Fibroblast of pulmonary artery (primary cell): ENCODE measurements around the gene PRAC2.

Experiments used
- DNase-seq: peaks from one replicate; pipeline ENCODE4 v3.0.0-alpha.2; 2010; ENCODE audit warnings: low read depth
- H3K4me3 ChIP-seq: replicated peaks from 2 replicates; pipeline ENCODE4 v1.5.1; 2011; ENCODE audit warnings: low read depth, mild to moderate bottlenecking, control low read depth, low read length, moderate library complexity
- TF ChIP-seq, protein P1 (sequence below): IDR thresholded peaks from 2 replicates; pipeline ENCODE4 v1.5.1; 2011; ENCODE audit warnings: mild to moderate bottlenecking, control low read depth, low read length, inconsistent platforms; ENCODE audit errors: missing control alignments

PRAC2 gene

DNA sequence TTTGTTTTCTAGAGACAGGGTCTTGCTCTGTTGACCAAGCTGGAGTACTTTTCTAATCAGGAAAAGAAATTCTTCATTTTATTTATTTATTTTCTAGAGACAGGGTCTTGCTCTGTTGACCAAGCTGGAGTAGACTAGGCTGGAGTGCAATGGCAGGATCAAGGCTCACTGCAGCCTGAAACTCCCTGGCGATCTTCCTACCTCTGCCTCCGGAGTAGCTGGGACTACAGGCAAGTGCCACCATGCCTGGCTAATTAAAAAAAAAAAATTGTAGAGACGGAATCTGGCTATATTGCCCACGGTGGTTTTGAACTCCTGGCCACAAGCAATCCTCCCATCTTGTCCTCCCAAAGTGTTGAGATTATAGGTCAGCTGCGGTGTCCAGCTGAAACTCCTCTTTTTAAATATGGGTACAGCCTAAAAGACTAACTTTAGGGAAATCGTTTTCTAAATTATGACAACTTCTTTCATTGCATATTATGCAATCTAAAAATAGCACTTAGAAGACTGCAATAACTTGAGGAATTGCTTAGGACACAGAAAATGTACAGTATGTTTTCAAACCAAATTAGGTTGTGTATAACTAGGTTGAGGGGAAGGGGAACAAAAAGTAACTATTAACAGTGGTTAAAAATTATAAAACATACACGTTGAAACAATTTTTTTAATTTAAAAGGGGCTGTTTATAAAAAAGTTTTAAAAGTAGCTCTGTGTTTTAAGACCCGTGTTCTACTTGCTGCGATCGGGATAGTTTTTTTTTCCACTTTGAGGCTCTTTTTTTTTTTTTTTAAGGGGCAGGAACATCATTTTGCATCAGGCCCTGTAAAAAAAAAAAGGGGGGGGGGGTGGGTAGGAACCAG lies 5.4 kb upstream of the PRAC2 start:
- TF ChIP-seq, protein P1, sequence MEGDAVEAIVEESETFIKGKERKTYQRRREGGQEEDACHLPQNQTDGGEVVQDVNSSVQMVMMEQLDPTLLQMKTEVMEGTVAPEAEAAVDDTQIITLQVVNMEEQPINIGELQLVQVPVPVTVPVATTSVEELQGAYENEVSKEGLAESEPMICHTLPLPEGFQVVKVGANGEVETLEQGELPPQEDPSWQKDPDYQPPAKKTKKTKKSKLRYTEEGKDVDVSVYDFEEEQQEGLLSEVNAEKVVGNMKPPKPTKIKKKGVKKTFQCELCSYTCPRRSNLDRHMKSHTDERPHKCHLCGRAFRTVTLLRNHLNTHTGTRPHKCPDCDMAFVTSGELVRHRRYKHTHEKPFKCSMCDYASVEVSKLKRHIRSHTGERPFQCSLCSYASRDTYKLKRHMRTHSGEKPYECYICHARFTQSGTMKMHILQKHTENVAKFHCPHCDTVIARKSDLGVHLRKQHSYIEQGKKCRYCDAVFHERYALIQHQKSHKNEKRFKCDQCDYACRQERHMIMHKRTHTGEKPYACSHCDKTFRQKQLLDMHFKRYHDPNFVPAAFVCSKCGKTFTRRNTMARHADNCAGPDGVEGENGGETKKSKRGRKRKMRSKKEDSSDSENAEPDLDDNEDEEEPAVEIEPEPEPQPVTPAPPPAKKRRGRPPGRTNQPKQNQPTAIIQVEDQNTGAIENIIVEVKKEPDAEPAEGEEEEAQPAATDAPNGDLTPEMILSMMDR: no peak
- H3K4me3 ChIP-seq: no peak overlapping the region
- no peak for DNase-seq

DNA sequence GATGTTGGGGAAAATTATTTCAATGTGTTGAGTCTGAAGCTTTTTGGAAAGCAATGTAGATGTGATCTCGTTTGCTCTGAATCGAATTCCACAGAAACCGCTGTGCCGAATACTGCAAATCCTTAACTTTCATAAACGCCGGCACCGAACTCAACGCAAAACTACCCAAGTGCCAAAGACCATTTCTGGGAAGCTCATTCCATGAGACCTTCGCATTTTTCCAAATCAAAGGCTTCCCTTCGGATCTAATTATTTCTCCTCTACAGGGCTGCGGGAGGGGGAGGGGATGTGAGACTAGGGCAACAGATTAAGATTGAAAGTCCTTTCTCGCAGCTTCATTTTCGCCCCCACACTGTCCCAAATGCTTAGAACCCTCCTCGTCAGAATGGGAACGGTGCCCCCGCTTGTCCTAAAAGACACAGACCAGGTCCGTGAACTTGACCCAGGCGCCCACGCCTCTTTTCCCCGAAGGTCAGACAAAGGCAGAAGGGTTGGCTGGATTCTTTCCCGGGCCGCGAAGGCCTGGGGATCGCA lies 4.7 kb upstream of the PRAC2 start:
- H3K4me3 ChIP-seq: no peak overlapping the region
- DNase-seq: no peak
- TF ChIP-seq, protein P1: no peak

DNA sequence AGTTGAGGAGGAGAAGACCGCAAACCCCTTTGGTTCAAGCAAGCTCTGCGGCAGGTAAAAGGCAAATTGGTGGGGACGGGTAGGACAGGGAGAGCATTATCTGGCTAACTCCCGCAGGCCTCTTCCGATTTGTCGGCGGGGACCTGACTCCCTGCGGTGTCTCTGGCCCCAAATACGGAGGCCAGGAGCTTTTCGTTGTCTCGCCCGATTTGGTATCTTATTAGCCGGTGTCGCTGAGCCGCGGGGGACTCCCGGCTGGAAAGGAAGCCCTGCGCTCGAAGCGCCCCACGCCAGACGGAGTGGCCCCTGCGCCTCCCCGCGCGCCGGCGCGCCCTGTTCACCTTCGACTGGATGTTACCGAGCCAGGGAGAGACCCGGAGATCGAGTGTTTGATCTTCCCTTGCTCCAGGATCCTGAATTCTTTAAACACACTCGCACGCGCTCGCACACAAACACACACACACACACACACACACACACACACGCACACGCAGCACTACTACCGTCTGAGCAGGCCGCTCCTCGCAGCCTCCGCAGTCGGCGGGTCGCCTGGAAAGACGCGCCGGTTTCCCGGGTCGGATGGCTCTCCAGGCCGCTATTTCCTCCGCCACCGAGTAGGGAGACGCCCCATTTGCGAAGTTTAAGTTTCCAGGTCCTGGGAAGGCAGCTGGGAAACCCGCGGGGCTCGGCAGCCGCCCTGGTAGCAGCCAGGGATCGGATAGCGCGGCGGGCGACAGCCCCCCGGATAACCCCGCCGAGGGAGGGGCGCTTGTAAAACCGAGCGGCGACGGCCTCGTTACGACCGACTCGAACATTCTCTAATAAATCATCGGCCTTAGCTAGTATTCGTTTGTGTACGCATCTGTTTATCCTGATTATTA lies 4.0 kb upstream of the PRAC2 start:
- TF ChIP-seq, protein P1: no peak
- no peak for DNase-seq
- H3K4me3 ChIP-seq: no peak overlapping the region

DNA sequence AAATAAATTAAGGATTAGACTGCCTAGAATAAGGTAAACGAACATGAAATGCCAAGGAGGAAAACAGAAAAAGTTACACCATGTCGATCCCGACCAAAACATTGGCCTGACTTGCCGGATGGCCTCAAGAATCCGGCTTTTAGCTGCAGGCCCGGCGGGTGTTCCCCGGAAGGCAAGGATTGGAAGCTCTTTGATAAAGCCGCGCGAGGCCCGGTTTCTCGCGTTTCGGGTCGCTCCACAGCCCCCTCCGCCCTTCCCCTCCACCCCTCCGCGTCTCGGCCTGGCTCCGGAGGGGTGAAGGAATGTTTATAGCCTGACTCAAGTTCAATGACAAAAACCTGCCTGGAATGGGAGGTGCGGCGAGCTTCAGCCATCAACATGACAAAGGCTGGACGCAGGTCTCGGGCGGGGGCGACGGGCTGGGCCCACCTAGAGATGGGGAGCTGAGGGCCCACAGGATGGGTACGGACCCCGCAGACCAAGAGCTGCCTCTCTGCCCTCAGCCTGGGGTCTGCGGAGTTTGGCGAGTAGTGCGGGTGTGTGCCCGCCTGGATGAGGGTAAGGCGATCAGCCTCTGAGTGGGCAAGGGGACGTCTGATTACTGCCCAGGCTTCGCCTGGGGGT lies 3.2 kb upstream of the PRAC2 start:
- no peak overlapping the region for H3K4me3 ChIP-seq
- no peak for DNase-seq
- TF ChIP-seq, protein P1: no peak

DNA sequence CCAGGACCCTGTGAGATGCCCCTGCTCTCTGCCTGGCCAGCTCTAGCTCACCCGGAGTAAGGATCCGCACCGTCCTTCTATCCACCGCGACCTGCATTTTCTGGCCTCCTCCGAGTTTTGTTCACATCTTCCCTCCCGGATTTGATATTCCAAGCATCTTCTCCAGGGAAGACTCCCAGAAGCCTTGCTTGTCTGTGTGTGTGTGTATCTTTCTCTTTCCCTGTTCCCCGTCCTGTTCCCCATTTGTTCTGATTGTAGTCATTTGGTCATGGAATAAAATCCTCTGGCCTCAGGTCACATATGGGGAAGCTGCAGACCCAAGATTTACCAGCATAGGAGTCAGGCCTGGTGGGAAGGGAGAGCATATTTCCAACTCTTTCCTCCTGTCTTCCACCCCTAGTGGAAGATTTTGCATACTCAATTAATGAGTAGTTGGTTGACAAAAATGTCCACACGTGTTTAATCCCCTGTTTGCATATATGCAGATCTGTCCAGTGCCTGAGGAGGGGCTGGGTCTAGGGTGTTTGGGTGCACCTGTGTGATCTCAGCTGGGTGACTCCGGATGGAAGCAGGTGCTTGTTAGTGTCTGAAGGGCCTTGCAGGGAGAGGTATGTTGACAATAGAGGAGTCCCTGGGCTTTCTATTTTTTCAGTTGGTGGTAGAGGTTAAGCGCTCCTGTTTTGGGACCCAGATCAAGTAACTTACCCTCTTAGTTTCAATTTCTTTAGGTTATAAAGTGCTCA lies 2.5 kb upstream of the PRAC2 start:
- DNase-seq: no peak
- TF ChIP-seq, protein P1: no peak
- no peak overlapping the region for H3K4me3 ChIP-seq

DNA sequence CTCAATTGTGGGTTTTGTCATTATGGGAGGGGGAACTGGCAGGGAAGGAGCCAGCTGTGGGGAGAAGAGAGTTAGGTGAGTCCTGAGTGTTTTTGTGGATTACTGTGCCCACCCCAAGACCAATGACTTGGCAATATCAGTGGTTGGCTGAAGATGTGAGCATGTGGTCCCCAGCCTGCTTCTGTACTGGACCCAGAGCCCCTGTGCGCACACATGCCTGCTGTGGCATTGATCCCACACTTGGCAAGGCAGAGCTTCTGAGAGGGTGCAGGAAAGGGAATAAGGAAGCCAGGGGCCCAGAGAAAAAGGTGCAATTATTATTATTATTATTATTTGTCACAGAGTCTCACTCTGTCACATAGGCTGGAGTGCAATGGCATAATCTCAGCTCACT lies 2.0 kb upstream of the PRAC2 start:
- DNase-seq: no peak
- TF ChIP-seq, protein P1: no peak
- no peak overlapping the region for H3K4me3 ChIP-seq
